Measurements from ENCODE around the gene EFNA5.

EFNA5 gene

DNA sequence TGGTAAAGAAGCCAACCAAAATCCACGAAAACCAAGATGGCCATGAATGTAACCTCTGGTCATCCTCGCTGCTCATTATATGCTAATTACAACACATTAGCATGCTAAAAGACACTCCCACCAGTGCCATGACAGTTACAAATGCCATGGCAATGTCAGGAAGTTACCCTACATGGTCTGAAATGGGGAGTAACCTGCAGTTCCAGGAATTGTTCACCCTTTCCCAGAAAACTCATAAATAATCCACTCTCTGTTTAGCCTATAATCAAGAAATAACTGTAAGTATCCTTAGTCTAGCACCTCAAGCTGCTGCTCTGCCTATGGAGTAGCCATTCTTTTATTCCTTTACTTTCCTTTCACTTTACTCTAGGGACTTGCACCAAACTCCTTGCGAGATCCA, 160.6 kb downstream of the EFNA5 start:
- TF ChIP-seq, protein P1, sequence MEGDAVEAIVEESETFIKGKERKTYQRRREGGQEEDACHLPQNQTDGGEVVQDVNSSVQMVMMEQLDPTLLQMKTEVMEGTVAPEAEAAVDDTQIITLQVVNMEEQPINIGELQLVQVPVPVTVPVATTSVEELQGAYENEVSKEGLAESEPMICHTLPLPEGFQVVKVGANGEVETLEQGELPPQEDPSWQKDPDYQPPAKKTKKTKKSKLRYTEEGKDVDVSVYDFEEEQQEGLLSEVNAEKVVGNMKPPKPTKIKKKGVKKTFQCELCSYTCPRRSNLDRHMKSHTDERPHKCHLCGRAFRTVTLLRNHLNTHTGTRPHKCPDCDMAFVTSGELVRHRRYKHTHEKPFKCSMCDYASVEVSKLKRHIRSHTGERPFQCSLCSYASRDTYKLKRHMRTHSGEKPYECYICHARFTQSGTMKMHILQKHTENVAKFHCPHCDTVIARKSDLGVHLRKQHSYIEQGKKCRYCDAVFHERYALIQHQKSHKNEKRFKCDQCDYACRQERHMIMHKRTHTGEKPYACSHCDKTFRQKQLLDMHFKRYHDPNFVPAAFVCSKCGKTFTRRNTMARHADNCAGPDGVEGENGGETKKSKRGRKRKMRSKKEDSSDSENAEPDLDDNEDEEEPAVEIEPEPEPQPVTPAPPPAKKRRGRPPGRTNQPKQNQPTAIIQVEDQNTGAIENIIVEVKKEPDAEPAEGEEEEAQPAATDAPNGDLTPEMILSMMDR (IDR thresholded peaks at IDR 0.05; ENCODE audit: low read depth, low read length): no peak
- no peak overlapping the region for H3K4me3 ChIP-seq (ENCODE audit: low read depth, low read length)
- in situ Hi-C loops (cut with HindIII; ENCODE audit: low sequenced_read_pairs): no loop called here
- DNase-seq (ENCODE audit: low read depth, low spot score): no peak

DNA sequence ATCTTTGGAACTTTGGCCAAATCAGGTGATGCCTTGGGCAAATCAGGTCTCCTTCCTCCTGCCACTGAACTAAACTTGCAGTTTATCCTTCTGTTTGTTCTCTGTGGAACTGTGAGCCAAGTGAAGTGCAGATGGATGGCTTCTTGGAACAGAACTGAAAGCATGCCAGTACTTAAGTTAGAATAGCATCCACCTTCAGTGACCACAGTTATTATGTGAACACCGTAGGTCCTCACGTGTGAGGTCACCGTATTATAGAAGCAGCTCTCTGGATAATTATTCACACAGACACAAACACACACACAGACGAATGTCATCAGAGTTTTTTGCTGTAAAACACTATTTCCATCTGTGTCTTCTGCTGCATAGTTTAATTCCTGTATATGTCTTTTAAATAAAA, 162.6 kb downstream of the EFNA5 start:
- H3K4me3 ChIP-seq (ENCODE audit: low read depth, low read length): no peak overlapping the region
- no peak for DNase-seq (ENCODE audit: low read depth, low spot score)
- in situ Hi-C loops (cut with HindIII; ENCODE audit: low sequenced_read_pairs): no loop called here
- TF ChIP-seq, protein P1 (IDR thresholded peaks at IDR 0.05; ENCODE audit: low read depth, low read length): no peak

DNA sequence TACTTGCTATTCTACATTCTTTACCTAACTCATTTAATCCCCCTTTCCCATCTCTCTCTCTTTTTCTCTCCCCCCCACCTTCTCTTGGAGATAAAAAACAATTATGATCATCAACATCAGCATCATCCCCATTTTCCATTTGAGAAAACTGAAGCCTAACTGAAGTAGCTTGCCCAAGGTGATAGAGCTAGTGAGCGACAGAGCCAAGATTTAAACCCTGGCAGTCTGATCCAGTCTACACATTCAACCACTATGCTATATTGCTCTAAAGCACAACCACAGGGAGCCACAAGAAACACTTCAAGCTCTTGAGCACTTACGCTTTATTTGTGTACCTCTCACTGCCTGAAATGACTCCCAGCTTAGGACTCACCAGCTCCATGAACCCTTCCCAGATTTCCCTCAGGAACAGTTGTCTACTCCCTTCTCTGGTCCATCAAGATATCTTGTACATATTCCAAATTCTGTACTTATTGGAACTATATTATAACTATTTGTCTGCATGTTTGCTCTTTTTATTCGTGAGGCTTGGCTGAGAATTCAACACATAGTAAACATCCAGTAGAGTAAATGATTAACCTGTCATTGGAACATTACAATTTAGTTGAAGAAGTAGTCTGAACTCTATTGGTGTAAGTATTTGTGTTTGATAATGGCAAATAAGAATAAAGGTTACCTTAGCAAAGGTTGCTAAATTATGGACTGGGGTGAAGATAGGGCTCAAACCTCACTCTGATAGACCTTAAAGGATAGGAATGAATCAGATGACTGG, 164.8 kb downstream of the EFNA5 start:
- H3K4me3 ChIP-seq (ENCODE audit: low read depth, low read length): no peak overlapping the region
- DNase-seq (ENCODE audit: low read depth, low spot score): no peak
- in situ Hi-C loops (cut with HindIII; ENCODE audit: low sequenced_read_pairs): no loop called here
- TF ChIP-seq, protein P1 (IDR thresholded peaks at IDR 0.05; ENCODE audit: low read depth, low read length): no peak

DNA sequence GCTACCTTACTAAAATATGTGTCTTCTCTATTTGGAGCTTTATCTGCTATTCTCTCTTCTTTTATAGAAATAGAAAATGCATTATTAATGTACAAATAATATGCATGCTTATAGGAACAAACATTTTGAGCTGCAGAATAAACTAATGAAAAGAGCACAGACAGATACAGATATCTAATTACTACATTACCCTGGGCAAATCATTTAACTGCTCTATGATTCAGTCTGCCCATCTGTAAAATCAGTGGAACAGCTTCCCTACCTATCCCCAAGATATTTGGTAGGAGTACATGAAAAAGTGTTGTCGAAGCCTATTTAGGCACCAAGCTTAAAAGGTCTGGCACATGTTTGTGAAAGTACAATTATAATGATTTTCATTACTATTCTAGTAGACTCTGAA, 166.3 kb downstream of the EFNA5 start:
- no peak overlapping the region for H3K4me3 ChIP-seq (ENCODE audit: low read depth, low read length)
- in situ Hi-C loops (cut with HindIII; ENCODE audit: low sequenced_read_pairs): no loop called here
- DNase-seq (ENCODE audit: low read depth, low spot score): no peak
- TF ChIP-seq, protein P1 (IDR thresholded peaks at IDR 0.05; ENCODE audit: low read depth, low read length): no peak

DNA sequence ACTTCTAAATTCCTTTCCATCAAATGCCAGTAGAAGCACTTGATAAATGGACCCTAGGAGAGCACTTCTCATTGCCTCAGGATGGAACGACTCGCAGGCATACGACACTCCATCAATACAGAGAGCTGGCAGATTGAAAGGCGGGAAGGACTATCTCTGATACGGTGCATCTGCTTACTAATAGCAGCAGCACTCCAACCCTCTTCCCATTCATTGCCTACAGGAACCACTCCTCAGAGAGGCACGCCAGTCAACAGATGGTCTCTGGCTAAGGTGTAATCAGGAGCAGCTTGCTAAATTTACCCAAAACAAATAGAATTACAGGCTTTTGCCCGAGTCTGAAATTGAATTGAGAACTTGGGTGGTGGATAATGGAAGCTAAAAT, 168.1 kb downstream of the EFNA5 start:
- TF ChIP-seq, protein P1 (IDR thresholded peaks at IDR 0.05; ENCODE audit: low read depth, low read length): no peak
- DNase-seq (ENCODE audit: low read depth, low spot score): no peak
- in situ Hi-C loops (cut with HindIII; ENCODE audit: low sequenced_read_pairs): no loop called here
- no peak overlapping the region for H3K4me3 ChIP-seq (ENCODE audit: low read depth, low read length)

DNA sequence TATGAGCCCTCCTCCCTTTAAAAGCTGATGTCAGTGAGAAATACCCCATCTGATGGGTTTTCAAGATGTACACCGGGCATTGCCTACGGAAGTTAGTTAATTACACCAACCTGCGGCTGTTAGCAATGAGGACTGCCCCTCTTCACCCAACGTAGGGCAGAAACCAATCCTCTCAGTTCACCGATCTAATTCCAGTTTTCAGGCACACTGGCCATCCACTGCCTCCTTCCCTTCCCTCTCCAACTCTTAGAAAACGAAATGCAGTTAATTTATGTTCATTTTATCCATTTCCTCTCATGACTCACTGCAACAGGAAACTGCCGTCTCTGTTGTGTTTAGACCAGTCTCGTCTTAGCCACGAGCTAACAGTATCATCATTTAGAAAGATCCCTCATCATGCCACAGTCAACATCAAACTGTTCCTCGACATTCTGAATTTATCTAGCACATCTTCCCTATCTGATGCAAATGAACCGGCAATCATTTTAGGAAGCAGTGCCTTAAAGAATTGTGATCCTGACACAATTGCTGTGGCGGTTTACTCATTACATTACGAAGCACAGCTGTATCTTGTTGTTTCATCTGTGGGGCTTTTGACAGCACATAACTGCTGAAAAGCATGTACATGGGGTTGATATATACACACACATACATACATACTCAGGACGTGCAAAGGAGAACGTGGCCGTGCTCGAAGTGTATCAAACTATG, 168.6 kb downstream of the EFNA5 start:
- peak; percentile 30 for DNase-seq (ENCODE audit: low read depth, low spot score)

More for the DNA sequence above, 168.6 kb downstream of the EFNA5 start:
- TF ChIP-seq, protein P1 (IDR thresholded peaks at IDR 0.05; ENCODE audit: low read depth, low read length): no peak
- in situ Hi-C loops (cut with HindIII; ENCODE audit: low sequenced_read_pairs): no loop called here
- no peak overlapping the region for H3K4me3 ChIP-seq (ENCODE audit: low read depth, low read length)
